ENCODE data around the gene ABCB8.

ABCB8 gene

GRCh38 chr7:151080522-151081169 lies 52.4 kb downstream of the ABCB8 start, which contains the start of gene FASTK (continued):
- TF ChIP-seq ZNF280D (tag by site-specific recombination; IDR thresholded peaks at IDR 0.05) (no peak), ZNF23 (tag by site-specific recombination; IDR thresholded peaks at IDR 0.05; ENCODE audit: borderline replicate concordance) (no peak), YY1 (tag by site-specific recombination; IDR thresholded peaks at IDR 0.05) (peak; percentile 95), ZNF585B (tag by site-specific recombination; IDR thresholded peaks at IDR 0.05) (no peak), ZXDB (tag by site-specific recombination; IDR thresholded peaks at IDR 0.05) (peak; percentile 78), ZSCAN5A (tag by site-specific recombination; IDR thresholded peaks at IDR 0.05) (0 out of 2 replicates have a peak, but pooled peaks have one; percentile 16), ZNF354C (tag by site-specific recombination; IDR thresholded peaks at IDR 0.05; ENCODE audit: borderline replicate concordance, low read depth) (no peak), ZNF10 (tag by site-specific recombination; IDR thresholded peaks at IDR 0.05) (no peak), BCL6B (tag by site-specific recombination; IDR thresholded peaks at IDR 0.05) (no peak), ZFP69B (tag by site-specific recombination; IDR thresholded peaks at IDR 0.05) (no peak), ZNF223 (tag by site-specific recombination; IDR thresholded peaks at IDR 0.05) (no peak), ZNF629 (tag by site-specific recombination; IDR thresholded peaks at IDR 0.05) (no peak), BCL11B (tag by site-specific recombination; IDR thresholded peaks at IDR 0.05; ENCODE audit: low read depth) (peak; percentile 40; the same call in 1 of the 2 replicates), ZNF37A (tag by site-specific recombination; IDR thresholded peaks at IDR 0.05) (no peak), ZNF398 (tag by site-specific recombination; IDR thresholded peaks at IDR 0.05) (peak; percentile 31; the same call in 1 of the 2 replicates), BCL11A (tag by site-specific recombination; IDR thresholded peaks at IDR 0.05; ENCODE audit: low read depth) (no peak), MYNN (tag by site-specific recombination; IDR thresholded peaks at IDR 0.05; ENCODE audit: borderline replicate concordance) (no peak), ZNF501 (tag by site-specific recombination; IDR thresholded peaks at IDR 0.05) (peak; percentile 90; the same call in 1 of the 2 replicates), ZNF24 (tag by site-specific recombination; IDR thresholded peaks at IDR 0.05) (no peak), ZNF621 (tag by site-specific recombination; IDR thresholded peaks at IDR 0.05) (no peak), ZNF777 (tag by site-specific recombination; IDR thresholded peaks at IDR 0.05; ENCODE audit: borderline replicate concordance) (0 out of 2 replicates have a peak, but pooled peaks have one; percentile 16), ZNF596 (tag by site-specific recombination; IDR thresholded peaks at IDR 0.05) (no peak), ZNF148 (tag by site-specific recombination; IDR thresholded peaks at IDR 0.05; ENCODE audit: borderline replicate concordance) (no peak), GLIS1 (tag by site-specific recombination; IDR thresholded peaks at IDR 0.05) (no peak), ZNF266 (tag by site-specific recombination; IDR thresholded peaks at IDR 0.05; ENCODE audit: low read depth) (no peak), ZNF221 (tag by site-specific recombination; IDR thresholded peaks at IDR 0.05; ENCODE audit: borderline replicate concordance) (no peak), RBAK (tag by site-specific recombination; IDR thresholded peaks at IDR 0.05) (no peak), ZFHX2 (tag by site-specific recombination; conservative IDR thresholded peaks at IDR 0.05) (no peak), SCRT2 (tag by site-specific recombination; IDR thresholded peaks at IDR 0.05) (no peak)

All from HEK293 (cell line).